MCF 10A (cell line): ENCODE measurements around the gene PHF19. TPM values are rescaled to one million over a fixed set of nuclear protein-coding genes. Genes with fewer than 3 reads are reported as not detected.

Source experiments
- BruUV-seq: library from RNA; stranded (reverse); fragments of 400-500 nt; replicated peaks from 2 replicates; lab custom pipeline; 2021; lab: Mats Ljungman, UMichigan
- CTCF ChIA-PET: fragments of 300-600 bp; sonication (Branson Sonifier 250); formaldehyde crosslinking; extraction: SDS; loops from one replicate; lab custom pipeline; 2021; ENCODE audit warnings: antibody characterized with exemption, inconsistent platforms; lab: Yijun Ruan, JAX
- POLR2A ChIA-PET: fragments of 300-600, 350-650 bp; sonication (Branson Sonifier 250); formaldehyde crosslinking; extraction: SDS; loops from one replicate; lab custom pipeline; 2020; ENCODE audit warnings: antibody characterized with exemption, inconsistent platforms; lab: Yijun Ruan, JAX
- DNase-seq: peaks from one replicate; pipeline ENCODE4 v3.0.0-alpha.2; 2018; ENCODE audit not compliant: unreplicated experiment
- H3K27ac Mint-ChIP-seq: one replicate; pipeline ENCODE4 v1.8.0; 2022; ENCODE audit warnings: mild to moderate bottlenecking, low read depth, mixed read lengths; ENCODE audit not compliant: unreplicated experiment
- H3K27me3 Mint-ChIP-seq: one replicate; pipeline ENCODE4 v1.8.0; 2022; ENCODE audit warnings: mixed read lengths; ENCODE audit not compliant: insufficient read depth, unreplicated experiment
- H3K36me3 Mint-ChIP-seq: one replicate; pipeline ENCODE4 v1.8.0; 2022; ENCODE audit warnings: mild to moderate bottlenecking, moderate library complexity, mixed read lengths; ENCODE audit not compliant: insufficient read depth, unreplicated experiment
- H3K4me1 Mint-ChIP-seq: one replicate; pipeline ENCODE4 v1.8.0; 2022; ENCODE audit warnings: mixed read lengths; ENCODE audit not compliant: insufficient read depth, unreplicated experiment
- H3K4me3 Mint-ChIP-seq: one replicate; pipeline ENCODE4 v1.8.0; 2022; ENCODE audit warnings: mild to moderate bottlenecking, moderate library complexity, mixed read lengths; ENCODE audit not compliant: unreplicated experiment
- H3K9me3 Mint-ChIP-seq: one replicate; pipeline ENCODE4 v1.8.0; 2022; ENCODE audit warnings: mixed read lengths; ENCODE audit not compliant: unreplicated experiment
- intact Hi-C: fragments of 100-400 bp; cut with micrococcal nuclease; formaldehyde crosslinking; loops from 2 replicates; pipeline ENCODE4 v1.14.1; 2022
- total RNA-seq: library from RNA; stranded (reverse); gene quantifications from 2 replicates; pipeline ENCODE4 v1.2.3, GENCODE V29; 2022
- TF ChIP-seq, protein P1 (sequence below): fragments of 200-600 bp; IDR thresholded peaks from one replicate; pipeline ENCODE4 v1.8.0; 2022; ENCODE audit warnings: antibody characterized with exemption, mild to moderate bottlenecking; ENCODE audit not compliant: unreplicated experiment

Gene PHF19
- total RNA-seq, 1 experiment from 2014 or later: 61.0 TPM

DNA sequence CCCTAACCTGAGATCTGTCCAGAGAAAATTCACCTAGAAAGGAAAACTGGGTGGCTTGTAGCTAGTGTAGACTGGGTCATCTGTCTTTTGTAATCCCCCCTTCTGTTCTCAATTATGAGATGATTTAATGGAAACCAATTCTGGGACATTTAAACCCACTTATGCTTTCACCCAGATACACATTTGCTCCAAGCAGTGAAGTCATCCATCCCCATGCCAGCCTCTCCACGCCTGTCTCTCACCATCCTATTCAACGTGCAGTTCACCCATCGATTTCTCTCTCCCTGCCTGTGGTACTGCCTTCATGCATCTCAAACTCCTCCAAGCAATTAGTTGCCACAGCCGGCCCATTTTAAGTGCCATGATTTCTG lies 1.8 kb downstream of the PHF19 start:
- CTCF ChIA-PET: interaction anchor here (1.1 kb wide), 1 partner anchor 255 kb away, joined by 5 read pairs; no protein-coding TSS in a partner anchor
- intact Hi-C loops: loop anchor here (5.0 kb wide), 1 partner anchor 33 kb away; the partner anchor contains the start of gene PSMD5
- Mint-ChIP-seq H3K36me3 (peaks cover 32% of the 10 kb centered on the region), H3K4me3 (peak overlapping the region; percentile 76), H3K27ac (peak overlapping the region; percentile 33), H3K4me1 (peaks cover 40% of the 10 kb centered on the region), H3K27me3 (no peaks in the 10 kb centered on the region), H3K9me3 (no peaks in the 10 kb centered on the region)
- no TSS peak for BruUV-seq
- no peak for DNase-seq
- TF ChIP-seq, protein P1, sequence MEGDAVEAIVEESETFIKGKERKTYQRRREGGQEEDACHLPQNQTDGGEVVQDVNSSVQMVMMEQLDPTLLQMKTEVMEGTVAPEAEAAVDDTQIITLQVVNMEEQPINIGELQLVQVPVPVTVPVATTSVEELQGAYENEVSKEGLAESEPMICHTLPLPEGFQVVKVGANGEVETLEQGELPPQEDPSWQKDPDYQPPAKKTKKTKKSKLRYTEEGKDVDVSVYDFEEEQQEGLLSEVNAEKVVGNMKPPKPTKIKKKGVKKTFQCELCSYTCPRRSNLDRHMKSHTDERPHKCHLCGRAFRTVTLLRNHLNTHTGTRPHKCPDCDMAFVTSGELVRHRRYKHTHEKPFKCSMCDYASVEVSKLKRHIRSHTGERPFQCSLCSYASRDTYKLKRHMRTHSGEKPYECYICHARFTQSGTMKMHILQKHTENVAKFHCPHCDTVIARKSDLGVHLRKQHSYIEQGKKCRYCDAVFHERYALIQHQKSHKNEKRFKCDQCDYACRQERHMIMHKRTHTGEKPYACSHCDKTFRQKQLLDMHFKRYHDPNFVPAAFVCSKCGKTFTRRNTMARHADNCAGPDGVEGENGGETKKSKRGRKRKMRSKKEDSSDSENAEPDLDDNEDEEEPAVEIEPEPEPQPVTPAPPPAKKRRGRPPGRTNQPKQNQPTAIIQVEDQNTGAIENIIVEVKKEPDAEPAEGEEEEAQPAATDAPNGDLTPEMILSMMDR: no peak
- POLR2A ChIA-PET: interaction anchor here (0.8 to 1.9 kb wide), 3 partner anchors 82 to 198 kb away, joined by 3 to 7 read pairs (median 6); partner anchors contain the start of gene FBXW2

DNA sequence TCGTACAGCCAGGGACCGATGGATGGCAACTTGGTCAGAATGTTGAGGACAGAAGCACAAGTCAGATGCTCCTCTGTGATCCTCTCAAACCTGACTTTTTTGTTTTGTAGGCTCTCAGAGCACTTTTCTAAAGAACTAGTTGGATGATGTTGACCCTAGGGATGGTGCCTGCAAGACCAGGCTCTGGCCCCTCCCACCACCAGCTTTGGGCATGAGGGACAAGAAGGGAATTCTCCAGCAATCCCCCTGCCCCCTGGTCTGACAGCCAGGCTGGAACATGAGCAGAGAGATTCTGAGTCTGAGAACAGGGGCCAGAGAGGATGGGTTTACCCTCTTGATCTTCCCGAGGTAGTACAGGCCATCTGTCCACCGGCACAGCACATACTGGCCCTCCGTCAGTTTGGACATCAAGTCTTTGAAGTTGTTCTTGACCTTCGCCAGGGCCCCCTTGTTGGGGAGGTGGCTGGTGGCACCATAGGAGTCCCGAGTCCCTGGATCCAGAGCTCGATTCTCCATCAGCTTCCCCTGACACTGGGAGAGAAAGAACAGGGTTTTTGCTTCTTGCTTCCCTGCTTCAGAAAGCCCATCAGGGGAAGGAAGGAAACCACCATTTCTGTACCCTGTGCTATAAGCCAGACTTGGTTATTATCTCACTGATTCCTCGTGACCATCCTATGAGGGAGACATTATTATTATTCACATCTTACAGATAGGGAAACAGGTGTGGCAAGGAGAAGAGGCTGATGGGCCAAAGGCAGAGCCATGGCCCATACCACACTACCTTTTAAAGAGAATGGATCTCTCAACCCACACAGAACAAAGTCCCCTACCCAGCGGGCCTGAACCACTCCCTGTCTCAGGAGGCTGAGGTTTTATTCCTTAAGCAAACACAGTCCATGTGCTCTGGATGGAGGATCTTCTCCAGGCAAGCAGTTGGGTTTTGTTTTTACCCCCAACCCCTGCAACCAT lies 2.5 kb downstream of the PHF19 start:
- peaks cover 40% of the 10 kb centered on the region for H3K4me1 Mint-ChIP-seq
- peaks cover 31% of the 10 kb centered on the region for H3K36me3 Mint-ChIP-seq
- peak overlapping the region; percentile 74 for H3K27ac Mint-ChIP-seq
- no peaks in the 10 kb centered on the region for H3K27me3 Mint-ChIP-seq
- no TSS peak for BruUV-seq
- POLR2A ChIA-PET: interaction anchor here (0.6 to 1.0 kb wide), 3 partner anchors 81 to 291 kb away, joined by 3 to 6 read pairs (median 3); partner anchors contain the start of gene FBXW2
- H3K4me3 Mint-ChIP-seq: no peak overlapping the region
- TF ChIP-seq, protein P1: no peak
- DNase-seq: no peak
- no peaks in the 10 kb centered on the region for H3K9me3 Mint-ChIP-seq
- CTCF ChIA-PET: interaction anchor here (0.9 to 2.1 kb wide), 5 partner anchors 42 to 445 kb away, joined by 3 to 7 read pairs (median 4); no protein-coding TSS in a partner anchor
- intact Hi-C loops: loop anchor here (5.0 kb wide), 1 partner anchor 32 kb away; the partner anchor contains the start of gene PSMD5

DNA sequence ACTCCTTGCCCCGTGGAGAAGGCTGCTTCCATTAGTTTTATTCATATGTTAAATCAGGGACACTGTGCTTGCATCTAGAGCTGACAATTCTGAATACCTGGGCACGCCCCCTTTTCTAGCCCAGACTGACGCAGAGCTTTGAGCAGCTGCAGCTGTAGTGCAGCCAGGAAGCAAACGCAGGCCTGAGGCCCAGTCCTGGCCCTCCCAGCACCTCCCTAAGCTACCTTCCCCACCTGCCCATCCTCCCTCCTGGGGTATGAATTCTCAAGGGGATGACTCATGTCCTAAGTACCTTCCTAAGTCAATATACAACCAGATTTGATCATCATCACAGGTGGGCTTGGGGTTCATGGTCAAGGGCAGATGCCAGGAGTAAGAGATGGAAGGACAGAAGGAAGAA lies 3.5 kb downstream of the PHF19 start:
- DNase-seq: peak; percentile 74
- BruUV-seq: no TSS peak
- Mint-ChIP-seq H3K27me3 (no peaks in the 10 kb centered on the region), H3K36me3 (peaks cover 27% of the 10 kb centered on the region), H3K27ac (peak overlapping the region; percentile 74), H3K4me3 (peak overlapping the region; percentile 36), H3K9me3 (no peaks in the 10 kb centered on the region), H3K4me1 (peaks cover 35% of the 10 kb centered on the region)
- TF ChIP-seq, protein P1: no peak
- intact Hi-C loops: no loop called here
- POLR2A ChIA-PET: interaction anchor here (0.9 to 1.9 kb wide), 5 partner anchors 12 to 97 kb away, joined by 3 to 11 read pairs (median 4); partner anchors contain the start of genes FBXW2 and PSMD5
- CTCF ChIA-PET: interaction anchor here (0.5 to 2.3 kb wide), 5 partner anchors 43 to 390 kb away, joined by 3 to 9 read pairs (median 4); no protein-coding TSS in a partner anchor
